HepG2 (cell line): ENCODE data around the gene PLD3. TPM values are rescaled to one million over a fixed set of nuclear protein-coding genes. Genes with fewer than 3 reads are reported as not detected.

ENCODE experiments used
- BRCA1 ChIP-seq: sonication (generic); formaldehyde crosslinking; IDR thresholded peaks from 2 replicates; pipeline ENCODE4 v1.4.0; 2020; ENCODE audit warnings: missing genetic modification reagents
- FOXK2 ChIP-seq: fragments of 450-650 bp; IDR thresholded peaks from 2 replicates; pipeline ENCODE4 v1.6.1; 2016
- SIX4 ChIP-seq: sonication (generic); formaldehyde crosslinking; IDR thresholded peaks from 2 replicates; pipeline ENCODE4 v1.4.0; 2020; ENCODE audit warnings: missing genetic modification reagents
- SMARCE1 ChIP-seq: fragments of 450-650 bp; IDR thresholded peaks from 2 replicates; pipeline ENCODE4 v1.6.1; 2017; ENCODE audit warnings: borderline replicate concordance
- SP2 ChIP-seq: sonication (generic); formaldehyde crosslinking; IDR thresholded peaks from 2 replicates; pipeline ENCODE4 v1.5.1; 2020; ENCODE audit warnings: mild to moderate bottlenecking, missing genetic modification reagents
- TOE1 ChIP-seq: sonication (generic); formaldehyde crosslinking; IDR thresholded peaks from 2 replicates; pipeline ENCODE4 v1.4.0; 2020; ENCODE audit warnings: mild to moderate bottlenecking, missing genetic modification reagents
- ZEB1 ChIP-seq: IDR thresholded peaks from 2 replicates; pipeline ENCODE4 v1.6.1; 2012; ENCODE audit warnings: mild to moderate bottlenecking, low read depth, inconsistent platforms; ENCODE audit not compliant: insufficient replicate concordance
- ZNF20 ChIP-seq: sonication (generic); formaldehyde crosslinking; IDR thresholded peaks from 2 replicates; pipeline ENCODE4 v1.4.0; 2020; ENCODE audit warnings: mild to moderate bottlenecking, moderate library complexity, missing genetic modification reagents
- ZNF335 ChIP-seq: sonication (generic); formaldehyde crosslinking; IDR thresholded peaks from 2 replicates; pipeline ENCODE4 v1.4.0; 2020; ENCODE audit warnings: missing genetic modification reagents
- ZNF570 ChIP-seq: sonication (generic); formaldehyde crosslinking; IDR thresholded peaks from 2 replicates; pipeline ENCODE4 v1.4.0; 2020; ENCODE audit warnings: mild to moderate bottlenecking, missing genetic modification reagents, borderline replicate concordance
- ZNF607 ChIP-seq: sonication (generic); formaldehyde crosslinking; IDR thresholded peaks from 2 replicates; pipeline ENCODE4 v1.5.1; 2020; ENCODE audit warnings: missing genetic modification reagents, mild to moderate bottlenecking, borderline replicate concordance
- ZNF619 ChIP-seq: sonication (generic); formaldehyde crosslinking; IDR thresholded peaks from 2 replicates; pipeline ENCODE4 v1.4.0; 2020; ENCODE audit warnings: mild to moderate bottlenecking, missing genetic modification reagents
- ZSCAN12 ChIP-seq: sonication (generic); formaldehyde crosslinking; IDR thresholded peaks from 2 replicates; pipeline ENCODE4 v1.9.0; 2021; ENCODE audit warnings: mild to moderate bottlenecking, missing genetic modification reagents
- ZSCAN25 ChIP-seq: sonication (generic); formaldehyde crosslinking; IDR thresholded peaks from 2 replicates; pipeline ENCODE4 v1.8.0; 2022; ENCODE audit warnings: mild to moderate bottlenecking, missing genetic modification reagents
- polyA plus RNA-seq, 8 experiments: library from polyadenylated mRNA; depleted of rRNA in 3 of 8; stranded (reverse) in 7 of 8; unstranded in 1 of 8; fragments of >200 nt; fragmentation: Illumina TruSeq in 4 of 8; extraction: Trizol in 4 of 8; gene quantifications; 2 replicates each; pipeline versions ENCODE4 v1.2.1 to v1.2.3, GENCODE V29; 2011 to 2016; ENCODE audit warnings: low read depth in 4 of 8, missing spikeins in 1 of 8, mixed read lengths in 1 of 8; ENCODE audit not compliant: insufficient read depth in 1 of 8
- total RNA-seq, 5 experiments: library from RNA; depleted of rRNA; stranded (reverse); fragments of >200 nt; fragmentation: Illumina TruSeq; extraction: Trizol; gene quantifications; 2 replicates each; pipeline ENCODE4 v1.2.3, GENCODE V29; 2016; ENCODE audit warnings: low read depth in 1 of 5
- TF ChIP-seq, protein P1 (sequence below): IDR thresholded peaks from 2 replicates; pipeline ENCODE4 v1.6.1; 2016; ENCODE audit warnings: missing compliant biosample characterization, missing genetic modification reagents, borderline replicate concordance
- TF ChIP-seq, protein P2 (sequence below), 2 experiments: sonication (generic) in 1 of 2; formaldehyde crosslinking in 1 of 2; IDR thresholded peaks; 2 replicates each; pipeline versions ENCODE4 v1.6.1 to v1.9.0; 2014 to 2022; ENCODE audit warnings: antibody characterized with exemption in 1 of 2, borderline replicate concordance in 1 of 2, inconsistent platforms in 1 of 2, low read depth in 1 of 2, missing genetic modification reagents in 1 of 2

PLD3 gene
- total and polyA plus RNA-seq, 2 of the 13 experiments (the other 11 are each of a cell fraction or from before 2014, with no cell fraction given), result 45.7 to 164 TPM

GRCh38 chr19:40420766-40421765 lies 72.6 kb downstream of the PLD3 start (continued):
- TF ChIP-seq ZNF619 (CRISPR knock-in tag) (0 out of 2 replicates have a peak, but pooled peaks have one; percentile 55), ZNF20 (CRISPR knock-in tag) (no peak), SMARCE1 (no peak), ZSCAN25 (CRISPR knock-in tag) (peak; percentile 59; the same call in 1 of the 2 replicates), TOE1 (no peak), ZNF335 (CRISPR knock-in tag) (no peak; the same call in 1 of the 2 replicates), ZSCAN12 (CRISPR knock-in tag) (0 out of 2 replicates have a peak, but pooled peaks have one; percentile 81), FOXK2 (no peak), ZNF570 (no peak), ZEB1 (no peak), SIX4 (no peak; the same call in 1 of the 2 replicates), ZNF607 (CRISPR knock-in tag) (peak; percentile 67; the same call in 1 of the 2 replicates), SP2 (CRISPR knock-in tag) (no peak), BRCA1 (CRISPR knock-in tag) (no peak)
- TF ChIP-seq, protein P1, sequence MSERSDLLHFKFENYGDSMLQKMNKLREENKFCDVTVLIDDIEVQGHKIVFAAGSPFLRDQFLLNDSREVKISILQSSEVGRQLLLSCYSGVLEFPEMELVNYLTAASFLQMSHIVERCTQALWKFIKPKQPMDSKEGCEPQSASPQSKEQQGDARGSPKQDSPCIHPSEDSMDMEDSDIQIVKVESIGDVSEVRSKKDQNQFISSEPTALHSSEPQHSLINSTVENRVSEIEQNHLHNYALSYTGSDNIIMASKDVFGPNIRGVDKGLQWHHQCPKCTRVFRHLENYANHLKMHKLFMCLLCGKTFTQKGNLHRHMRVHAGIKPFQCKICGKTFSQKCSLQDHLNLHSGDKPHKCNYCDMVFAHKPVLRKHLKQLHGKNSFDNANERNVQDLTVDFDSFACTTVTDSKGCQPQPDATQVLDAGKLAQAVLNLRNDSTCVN (CRISPR knock-in tag), result no peak
- TF ChIP-seq, protein P2, sequence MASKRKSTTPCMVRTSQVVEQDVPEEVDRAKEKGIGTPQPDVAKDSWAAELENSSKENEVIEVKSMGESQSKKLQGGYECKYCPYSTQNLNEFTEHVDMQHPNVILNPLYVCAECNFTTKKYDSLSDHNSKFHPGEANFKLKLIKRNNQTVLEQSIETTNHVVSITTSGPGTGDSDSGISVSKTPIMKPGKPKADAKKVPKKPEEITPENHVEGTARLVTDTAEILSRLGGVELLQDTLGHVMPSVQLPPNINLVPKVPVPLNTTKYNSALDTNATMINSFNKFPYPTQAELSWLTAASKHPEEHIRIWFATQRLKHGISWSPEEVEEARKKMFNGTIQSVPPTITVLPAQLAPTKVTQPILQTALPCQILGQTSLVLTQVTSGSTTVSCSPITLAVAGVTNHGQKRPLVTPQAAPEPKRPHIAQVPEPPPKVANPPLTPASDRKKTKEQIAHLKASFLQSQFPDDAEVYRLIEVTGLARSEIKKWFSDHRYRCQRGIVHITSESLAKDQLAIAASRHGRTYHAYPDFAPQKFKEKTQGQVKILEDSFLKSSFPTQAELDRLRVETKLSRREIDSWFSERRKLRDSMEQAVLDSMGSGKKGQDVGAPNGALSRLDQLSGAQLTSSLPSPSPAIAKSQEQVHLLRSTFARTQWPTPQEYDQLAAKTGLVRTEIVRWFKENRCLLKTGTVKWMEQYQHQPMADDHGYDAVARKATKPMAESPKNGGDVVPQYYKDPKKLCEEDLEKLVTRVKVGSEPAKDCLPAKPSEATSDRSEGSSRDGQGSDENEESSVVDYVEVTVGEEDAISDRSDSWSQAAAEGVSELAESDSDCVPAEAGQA (IDR thresholded peaks at IDR 0.05; ENCODE audit: low read depth), result no peak
- TF ChIP-seq, protein P2 (CRISPR knock-in tag; IDR thresholded peaks at IDR 0.05; ENCODE audit: borderline replicate concordance), result 0 out of 2 replicates have a peak, but pooled peaks have one; percentile 37
